ENCODE measurements around the gene RTL5. TPM values are rescaled to one million over a fixed set of nuclear protein-coding genes. Genes with fewer than 3 reads are reported as not detected.

Gene RTL5
- polyA plus RNA-seq, 1 donor from 2014 or later: 10.5 TPM

DNA sequence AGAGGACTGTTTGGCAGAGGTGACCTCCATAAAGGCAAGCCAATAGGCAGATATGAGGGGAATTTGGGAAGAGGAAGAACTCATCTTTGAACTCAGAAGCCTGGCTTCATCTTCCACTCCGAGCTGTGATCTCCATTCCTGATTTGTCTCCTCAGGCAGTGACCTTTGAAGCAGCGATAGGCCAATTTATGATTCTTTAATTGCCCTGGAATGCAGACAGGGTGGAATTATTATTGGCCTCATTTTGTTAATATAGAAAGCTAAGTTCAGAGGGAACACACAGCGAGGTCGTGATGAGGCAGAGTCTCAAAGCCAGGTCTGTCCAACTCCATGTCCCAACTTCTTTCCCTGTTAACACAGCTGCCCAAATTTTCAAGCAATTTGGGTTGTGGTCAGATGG lies 16.9 kb downstream of the RTL5 start:
- Histone ChIP-seq H3F3A (ENCODE audit: insufficient read depth, low read length, poor library complexity, severe bottlenecking) (no peaks in the 10 kb centered on the region), H3K4me2 (ENCODE audit: low read length) (no peak overlapping the region), H2AFZ (ENCODE audit: low read depth, low read length) (no peak overlapping the region), H3K9me2 (ENCODE audit: insufficient read depth, low read length) (no peaks in the 10 kb centered on the region), H4K20me1 (ENCODE audit: insufficient read depth) (no peaks in the 10 kb centered on the region), H3K36me3 (ENCODE audit: insufficient read depth, low read length) (no peaks in the 10 kb centered on the region), H3K9ac (ENCODE audit: low read length) (no peak overlapping the region), H3K27me3 (ENCODE audit: insufficient read depth, low read depth, low read length) (no peaks in the 10 kb centered on the region), H3K27ac (ENCODE audit: low read length) (no peak overlapping the region), H3K9me3 (ENCODE audit: low read length) (no peaks in the 10 kb centered on the region), H3K4me3 (ENCODE audit: low read length) (no peak overlapping the region), H3K79me2 (replicated peaks; ENCODE audit: insufficient read depth, low read length) (no peaks in the 10 kb centered on the region)
- TF ChIP-seq POLR2AphosphoS5 (IDR thresholded peaks at IDR 0.05): no peak
- TF ChIP-seq SMC3 (conservative IDR thresholded peaks at IDR 0.05; ENCODE audit: poor library complexity): no peak
- no peak for TF ChIP-seq TAF1 (IDR thresholded peaks at IDR 0.05; ENCODE audit: low read depth)
- TF ChIP-seq, protein P1, sequence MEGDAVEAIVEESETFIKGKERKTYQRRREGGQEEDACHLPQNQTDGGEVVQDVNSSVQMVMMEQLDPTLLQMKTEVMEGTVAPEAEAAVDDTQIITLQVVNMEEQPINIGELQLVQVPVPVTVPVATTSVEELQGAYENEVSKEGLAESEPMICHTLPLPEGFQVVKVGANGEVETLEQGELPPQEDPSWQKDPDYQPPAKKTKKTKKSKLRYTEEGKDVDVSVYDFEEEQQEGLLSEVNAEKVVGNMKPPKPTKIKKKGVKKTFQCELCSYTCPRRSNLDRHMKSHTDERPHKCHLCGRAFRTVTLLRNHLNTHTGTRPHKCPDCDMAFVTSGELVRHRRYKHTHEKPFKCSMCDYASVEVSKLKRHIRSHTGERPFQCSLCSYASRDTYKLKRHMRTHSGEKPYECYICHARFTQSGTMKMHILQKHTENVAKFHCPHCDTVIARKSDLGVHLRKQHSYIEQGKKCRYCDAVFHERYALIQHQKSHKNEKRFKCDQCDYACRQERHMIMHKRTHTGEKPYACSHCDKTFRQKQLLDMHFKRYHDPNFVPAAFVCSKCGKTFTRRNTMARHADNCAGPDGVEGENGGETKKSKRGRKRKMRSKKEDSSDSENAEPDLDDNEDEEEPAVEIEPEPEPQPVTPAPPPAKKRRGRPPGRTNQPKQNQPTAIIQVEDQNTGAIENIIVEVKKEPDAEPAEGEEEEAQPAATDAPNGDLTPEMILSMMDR (IDR thresholded peaks at IDR 0.05; ENCODE audit: poor library complexity, severe bottlenecking): no peak
- TF ChIP-seq, protein P2, sequence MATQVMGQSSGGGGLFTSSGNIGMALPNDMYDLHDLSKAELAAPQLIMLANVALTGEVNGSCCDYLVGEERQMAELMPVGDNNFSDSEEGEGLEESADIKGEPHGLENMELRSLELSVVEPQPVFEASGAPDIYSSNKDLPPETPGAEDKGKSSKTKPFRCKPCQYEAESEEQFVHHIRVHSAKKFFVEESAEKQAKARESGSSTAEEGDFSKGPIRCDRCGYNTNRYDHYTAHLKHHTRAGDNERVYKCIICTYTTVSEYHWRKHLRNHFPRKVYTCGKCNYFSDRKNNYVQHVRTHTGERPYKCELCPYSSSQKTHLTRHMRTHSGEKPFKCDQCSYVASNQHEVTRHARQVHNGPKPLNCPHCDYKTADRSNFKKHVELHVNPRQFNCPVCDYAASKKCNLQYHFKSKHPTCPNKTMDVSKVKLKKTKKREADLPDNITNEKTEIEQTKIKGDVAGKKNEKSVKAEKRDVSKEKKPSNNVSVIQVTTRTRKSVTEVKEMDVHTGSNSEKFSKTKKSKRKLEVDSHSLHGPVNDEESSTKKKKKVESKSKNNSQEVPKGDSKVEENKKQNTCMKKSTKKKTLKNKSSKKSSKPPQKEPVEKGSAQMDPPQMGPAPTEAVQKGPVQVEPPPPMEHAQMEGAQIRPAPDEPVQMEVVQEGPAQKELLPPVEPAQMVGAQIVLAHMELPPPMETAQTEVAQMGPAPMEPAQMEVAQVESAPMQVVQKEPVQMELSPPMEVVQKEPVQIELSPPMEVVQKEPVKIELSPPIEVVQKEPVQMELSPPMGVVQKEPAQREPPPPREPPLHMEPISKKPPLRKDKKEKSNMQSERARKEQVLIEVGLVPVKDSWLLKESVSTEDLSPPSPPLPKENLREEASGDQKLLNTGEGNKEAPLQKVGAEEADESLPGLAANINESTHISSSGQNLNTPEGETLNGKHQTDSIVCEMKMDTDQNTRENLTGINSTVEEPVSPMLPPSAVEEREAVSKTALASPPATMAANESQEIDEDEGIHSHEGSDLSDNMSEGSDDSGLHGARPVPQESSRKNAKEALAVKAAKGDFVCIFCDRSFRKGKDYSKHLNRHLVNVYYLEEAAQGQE (IDR thresholded peaks at IDR 0.05; ENCODE audit: borderline replicate concordance): no peak
- no peak for TF ChIP-seq EP300 (conservative IDR thresholded peaks at IDR 0.05; ENCODE audit: poor library complexity, severe bottlenecking)
- no peak for TF ChIP-seq RAD21 (conservative IDR thresholded peaks at IDR 0.05)
- TF ChIP-seq EZH2 (IDR thresholded peaks at IDR 0.05; ENCODE audit: borderline replicate concordance, insufficient read depth, low read length, poor library complexity, severe bottlenecking): no peak
- no peak for TF ChIP-seq MXI1 (conservative IDR thresholded peaks at IDR 0.05; ENCODE audit: poor library complexity, severe bottlenecking)

DNA sequence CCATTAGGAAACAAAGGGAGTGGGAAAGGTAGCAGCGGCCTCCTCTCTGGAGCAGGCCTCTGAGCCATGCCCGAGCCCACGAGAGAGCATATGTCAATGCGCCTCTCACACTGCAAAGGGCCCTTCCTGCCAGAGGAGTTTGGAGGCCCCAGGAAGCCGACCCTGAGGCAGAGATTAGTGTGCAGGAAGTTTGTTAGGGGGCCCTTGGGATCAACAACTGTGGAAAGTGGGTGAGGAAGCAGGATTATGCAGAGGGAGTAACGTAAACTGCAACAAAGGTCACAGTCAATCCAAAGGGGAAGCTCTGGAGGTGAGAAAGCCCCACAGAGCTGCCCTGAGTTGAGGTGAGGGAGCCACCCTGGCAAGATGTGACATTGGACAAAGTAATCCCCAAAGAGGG lies 17.4 kb downstream of the RTL5 start:
- H2AFZ ChIP-seq (ENCODE audit: low read depth, low read length): no peak overlapping the region
- TF ChIP-seq, protein P1 (IDR thresholded peaks at IDR 0.05; ENCODE audit: poor library complexity, severe bottlenecking): no peak
- TF ChIP-seq TAF1 (IDR thresholded peaks at IDR 0.05; ENCODE audit: low read depth): no peak
- TF ChIP-seq RAD21 (conservative IDR thresholded peaks at IDR 0.05): no peak
- TF ChIP-seq, protein P2 (IDR thresholded peaks at IDR 0.05; ENCODE audit: borderline replicate concordance): no peak
- H3K9ac ChIP-seq (ENCODE audit: low read length): no peak overlapping the region
- H3K9me2 ChIP-seq (ENCODE audit: insufficient read depth, low read length): no peaks in the 10 kb centered on the region
- no peaks in the 10 kb centered on the region for H4K20me1 ChIP-seq (ENCODE audit: insufficient read depth)
- no peak overlapping the region for H3K27ac ChIP-seq (ENCODE audit: low read length)
- no peak overlapping the region for H3K4me3 ChIP-seq (ENCODE audit: low read length)
- no peaks in the 10 kb centered on the region for H3K79me2 ChIP-seq (replicated peaks; ENCODE audit: insufficient read depth, low read length)
- H3K27me3 ChIP-seq (ENCODE audit: insufficient read depth, low read depth, low read length): no peaks in the 10 kb centered on the region
- H3K9me3 ChIP-seq (ENCODE audit: low read length): no peaks in the 10 kb centered on the region
- no peak overlapping the region for H3K4me2 ChIP-seq (ENCODE audit: low read length)
- no peaks in the 10 kb centered on the region for H3F3A ChIP-seq (ENCODE audit: insufficient read depth, low read length, poor library complexity, severe bottlenecking)
- H3K36me3 ChIP-seq (ENCODE audit: insufficient read depth, low read length): no peaks in the 10 kb centered on the region
